Activated CD8-positive, alpha-beta memory T cell treated with anti-CD3 and anti-CD28 coated beads, Interleukin-2, amount 50 U/mL, for 1 hour (primary cell): ENCODE data around the gene NIPA2.

Source experiments
- DNase-seq: peaks from one replicate; pipeline ENCODE4 v3.0.0-alpha.2; 2020; ENCODE audit errors: extremely low read depth

The NIPA2 gene

GRCh38 chr15:22877607-22878006, 39.1 kb downstream of the NIPA2 start:
- DNase-seq = no peak

DNA sequence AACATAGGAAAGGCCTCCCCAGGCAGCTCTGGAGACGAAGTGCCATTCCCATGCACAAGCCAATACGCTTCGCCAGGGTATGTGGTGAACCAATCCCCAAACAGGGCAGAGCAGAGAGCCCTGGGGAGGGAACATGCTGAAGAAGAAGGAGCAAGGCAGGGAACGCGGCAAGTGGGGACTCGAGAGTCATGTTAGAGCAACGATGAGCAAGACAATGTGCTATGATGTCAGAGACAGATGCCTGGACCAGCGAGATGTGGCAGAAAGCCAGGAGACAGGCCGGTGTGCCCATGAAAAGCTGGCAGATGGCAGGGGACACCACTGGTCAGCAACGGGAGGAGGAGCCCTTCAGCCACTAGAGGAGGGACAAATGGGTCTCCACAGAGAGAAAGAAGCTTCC, 39.6 kb downstream of the NIPA2 start:
- DNase-seq = no peak

GRCh38 chr15:22880068-22880980, 41.9 kb downstream of the NIPA2 start:
- no peak for DNase-seq

DNA sequence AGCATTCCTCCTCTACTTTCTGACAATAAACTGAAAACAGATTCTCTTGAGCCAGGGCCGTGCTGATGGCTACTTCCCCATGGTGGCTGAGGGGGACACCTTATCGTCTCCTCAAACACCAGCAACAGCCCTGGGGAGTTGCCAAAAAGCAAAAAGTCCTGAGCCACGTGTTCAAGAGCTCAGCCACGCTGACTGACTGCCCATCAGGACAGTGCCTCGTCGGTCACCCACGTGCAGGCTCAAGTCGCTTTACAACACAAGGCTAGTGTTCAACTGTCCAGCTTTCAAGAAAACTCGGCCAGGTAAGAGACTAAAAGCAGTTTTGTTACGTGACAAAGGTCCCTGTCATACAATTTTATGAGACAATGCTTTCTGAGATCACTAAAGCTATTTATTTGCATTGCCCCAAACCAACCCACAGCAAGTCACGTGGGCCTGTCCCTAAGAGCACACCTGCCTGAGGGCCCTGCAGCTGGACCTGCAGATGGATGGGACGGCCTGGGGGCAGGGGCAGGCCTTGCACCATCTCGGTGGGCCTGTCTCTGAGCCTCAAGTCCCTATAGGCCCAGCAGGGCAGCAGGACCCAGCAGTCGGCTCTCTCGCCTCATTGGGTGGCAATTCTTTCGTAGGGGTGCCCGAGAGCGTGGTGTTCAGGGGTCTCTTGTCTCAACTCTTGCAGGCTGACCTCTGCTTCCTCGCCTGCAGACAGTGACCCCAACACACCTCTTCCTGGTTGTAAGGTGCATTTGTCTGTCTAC, 42.7 kb downstream of the NIPA2 start:
- no peak for DNase-seq

DNA sequence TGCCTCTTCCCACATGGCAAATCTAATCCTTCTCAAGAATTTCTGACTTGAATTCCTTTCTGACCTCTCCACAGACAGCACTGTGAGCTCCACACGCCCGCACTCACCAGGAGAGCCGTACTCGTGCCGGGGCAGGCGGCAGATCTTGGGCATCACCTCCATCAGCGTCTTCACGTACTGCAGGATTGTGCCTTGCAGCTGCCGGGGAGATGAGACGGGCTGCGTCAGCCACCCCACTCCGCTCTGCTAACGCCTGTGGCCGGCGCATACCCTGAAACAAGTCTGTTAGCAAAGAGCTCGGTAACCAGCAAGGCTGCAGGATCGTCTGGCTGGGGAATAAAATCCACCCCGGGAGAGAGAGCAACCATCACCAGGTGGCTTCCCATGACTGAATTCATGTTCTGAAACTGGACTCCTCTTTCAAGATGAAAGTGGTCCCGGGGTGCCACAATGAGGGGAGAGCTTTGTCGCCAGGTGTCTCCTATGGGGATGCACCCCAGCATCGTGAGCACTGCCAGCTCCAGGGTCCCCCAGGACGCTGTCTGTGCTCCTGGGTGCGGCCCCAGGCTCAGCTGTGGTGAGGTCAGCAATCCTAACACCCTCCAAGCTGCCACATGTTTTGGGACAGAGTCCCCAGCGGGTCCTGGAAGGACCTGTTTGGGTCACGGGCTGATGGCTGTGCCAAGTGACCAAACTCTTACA, 43.4 kb downstream of the NIPA2 start:
- no peak for DNase-seq

- no peak for DNase-seq
These were observed 44.7 kb downstream of the NIPA2 start for GRCh38 chr15:22883196-22883595.

DNA sequence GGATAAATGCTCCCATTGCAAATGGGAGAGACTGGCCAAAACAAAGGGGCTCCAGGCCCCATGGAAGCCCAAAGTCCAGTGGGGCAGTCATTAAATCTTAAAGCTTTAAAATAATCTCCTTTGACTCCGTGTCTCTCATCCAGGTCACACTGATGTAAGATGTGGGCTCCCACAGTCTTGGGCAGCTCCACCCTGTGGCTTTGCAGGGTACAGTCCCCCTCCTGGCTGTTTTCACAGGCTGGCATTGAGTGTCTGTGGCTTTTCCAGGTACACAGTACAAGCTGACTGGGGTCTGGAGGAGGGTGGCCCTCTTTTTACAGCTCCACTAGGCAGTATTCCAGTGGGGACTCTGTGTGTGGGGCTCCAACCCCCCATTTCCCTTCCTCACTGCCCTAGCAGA, 45.9 kb downstream of the NIPA2 start:
- no peak for DNase-seq

DNA sequence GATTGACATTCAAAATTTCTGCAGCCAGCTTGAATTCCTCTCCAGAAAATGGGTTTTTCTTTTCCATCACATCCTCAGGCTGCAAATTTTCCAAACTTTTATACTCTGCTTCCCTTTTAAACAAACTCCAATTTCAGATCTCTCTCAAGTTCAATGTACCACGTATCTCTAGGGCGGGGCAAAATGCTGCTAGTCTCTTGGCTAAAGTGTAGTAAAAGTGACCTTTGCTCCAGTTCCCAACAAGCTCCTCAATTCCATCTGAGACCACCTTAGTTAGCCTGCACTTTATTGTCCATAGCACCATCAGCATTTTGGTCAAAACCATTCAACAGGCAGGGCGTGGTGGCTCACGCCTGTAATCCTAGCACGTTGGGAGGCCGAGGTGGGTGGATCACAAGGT, 46.7 kb downstream of the NIPA2 start:
- no peak for DNase-seq

GRCh38 chr15:22887157-22887951, 48.9 kb downstream of the NIPA2 start:
- DNase-seq = no peak

- no peak for DNase-seq
These were observed 49.8 kb downstream of the NIPA2 start for GRCh38 chr15:22888120-22888859.

DNA sequence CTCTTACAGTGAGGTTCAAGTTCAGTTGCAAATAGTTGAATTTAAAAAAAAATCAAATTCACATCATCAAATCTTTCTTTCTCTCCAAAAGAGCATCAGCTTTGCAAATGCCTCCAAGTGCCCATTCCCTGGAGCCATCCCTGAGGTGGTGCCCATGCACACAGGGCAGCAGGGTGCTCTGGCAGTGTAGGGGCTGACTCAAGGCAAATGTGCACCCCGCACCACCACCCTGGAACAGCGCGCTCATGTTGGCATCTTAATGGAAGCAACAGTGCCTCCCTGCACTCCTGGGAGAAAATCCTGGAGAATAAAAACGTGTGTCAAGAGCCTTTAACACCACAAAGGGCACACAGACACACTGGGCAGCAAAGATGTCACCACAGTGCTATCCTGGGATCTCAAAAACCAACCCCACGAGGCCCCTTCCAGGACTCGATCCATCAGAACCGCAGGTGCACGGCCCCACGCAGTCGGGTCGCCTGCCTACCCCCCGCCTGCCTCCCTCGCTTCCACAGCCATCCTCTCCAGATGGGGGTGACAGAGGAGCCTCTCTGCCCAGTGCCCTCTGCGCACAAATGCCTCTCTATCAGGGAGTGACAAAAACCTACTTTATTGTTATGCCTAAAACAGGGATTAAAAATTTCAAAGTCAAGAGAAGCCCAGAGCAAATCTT, 50.8 kb downstream of the NIPA2 start:
- DNase-seq = no peak

DNA sequence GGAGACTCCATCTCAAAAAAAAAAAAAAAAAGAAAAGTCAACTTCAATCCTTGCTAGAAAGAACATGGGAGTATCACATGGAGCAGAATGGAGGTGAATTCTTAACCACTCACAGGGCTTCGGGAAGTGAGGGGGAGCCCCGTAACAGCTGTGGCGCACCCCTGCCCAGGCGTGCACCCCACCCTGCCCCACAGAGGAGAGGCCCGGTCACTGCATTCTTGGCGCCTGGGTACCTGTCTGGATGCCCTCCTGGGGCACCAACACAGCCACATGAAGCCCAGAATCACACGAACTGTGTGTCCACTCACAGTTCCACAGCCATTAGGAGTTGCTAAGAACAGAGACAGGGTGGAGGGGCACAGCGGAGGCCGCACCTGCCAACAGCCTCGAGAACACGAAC, 51.8 kb downstream of the NIPA2 start:
- no peak for DNase-seq

DNA sequence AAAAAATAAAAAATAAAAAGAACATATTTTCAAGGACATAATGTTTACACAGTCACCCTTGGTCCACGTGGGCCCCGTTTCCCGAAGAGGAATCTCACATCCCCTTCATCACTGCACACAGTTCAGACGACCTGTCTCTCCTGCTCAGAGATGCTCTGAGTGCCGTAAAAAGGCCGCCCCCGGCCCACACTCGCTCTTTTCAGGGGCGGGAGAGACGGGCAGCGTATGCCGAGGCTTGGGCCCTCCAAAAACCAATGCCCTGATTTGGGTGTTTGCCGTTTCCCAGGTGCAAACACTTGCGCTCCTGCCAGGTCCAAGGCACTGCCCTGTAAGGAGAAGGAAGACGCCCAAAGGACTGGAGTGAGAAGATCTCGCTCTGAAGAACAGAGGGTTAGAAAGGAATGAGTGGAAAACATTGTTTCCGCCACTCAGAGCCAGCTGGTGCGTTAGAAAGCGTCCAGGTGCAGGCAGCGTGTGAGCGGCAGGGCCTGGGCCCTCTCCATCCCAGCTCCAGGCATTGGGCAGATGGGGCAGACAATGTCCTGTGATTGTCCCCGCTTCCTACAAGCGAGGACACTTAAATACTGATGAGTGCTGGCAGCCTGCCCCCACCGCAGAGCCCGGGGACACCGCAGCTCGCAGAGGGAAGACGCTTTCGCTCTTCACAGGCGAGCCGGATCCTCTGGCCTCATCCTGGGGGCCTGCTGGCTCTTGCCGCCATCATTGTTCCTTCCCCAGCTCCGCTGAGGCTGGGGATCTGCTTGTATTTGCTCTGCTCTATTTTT, 53.2 kb downstream of the NIPA2 start:
- DNase-seq = no peak

DNA sequence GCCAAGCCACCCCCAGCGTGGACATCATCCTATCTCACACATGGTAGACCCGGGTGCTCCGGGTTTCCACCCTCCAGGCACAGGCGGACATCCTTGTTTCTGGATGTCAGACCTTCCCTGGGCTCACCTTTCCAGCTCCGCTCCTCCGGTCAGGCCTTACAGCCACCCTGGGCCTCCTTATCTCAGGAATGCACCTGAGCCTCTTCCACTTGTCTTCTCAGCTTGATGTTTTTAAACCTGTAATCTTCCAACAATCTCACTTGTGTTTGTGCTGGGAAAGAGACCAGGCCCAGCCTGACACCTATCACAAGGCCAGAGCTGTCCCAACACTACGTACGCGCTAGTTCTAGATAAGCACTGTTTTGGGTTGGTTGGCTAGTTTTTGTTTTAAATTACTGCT, 53.9 kb downstream of the NIPA2 start:
- no peak for DNase-seq

DNA sequence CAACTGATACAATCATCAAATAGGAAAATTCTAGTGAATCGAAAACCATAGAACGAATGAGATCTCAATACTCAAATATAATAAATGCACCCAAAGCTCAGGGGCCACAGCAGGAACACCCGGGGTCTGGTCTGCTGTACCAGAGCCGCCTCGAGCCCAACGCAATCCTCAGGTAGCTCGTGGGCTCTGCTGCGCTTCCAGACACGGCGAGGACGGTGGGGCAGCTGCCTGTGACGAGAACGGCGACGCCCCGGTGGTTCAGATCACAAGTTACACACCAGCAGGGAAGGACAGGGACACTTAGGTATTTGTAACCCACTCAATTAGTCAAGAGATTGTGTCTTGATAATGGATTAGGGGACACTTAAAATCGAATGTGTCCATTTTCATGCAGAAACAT, 54.6 kb downstream of the NIPA2 start:
- DNase-seq = no peak

GRCh38 chr15:22893881-22894280, 55.4 kb downstream of the NIPA2 start:
- DNase-seq = no peak

GRCh38 chr15:22895465-22896190, 57.2 kb downstream of the NIPA2 start:
- no peak for DNase-seq

DNA sequence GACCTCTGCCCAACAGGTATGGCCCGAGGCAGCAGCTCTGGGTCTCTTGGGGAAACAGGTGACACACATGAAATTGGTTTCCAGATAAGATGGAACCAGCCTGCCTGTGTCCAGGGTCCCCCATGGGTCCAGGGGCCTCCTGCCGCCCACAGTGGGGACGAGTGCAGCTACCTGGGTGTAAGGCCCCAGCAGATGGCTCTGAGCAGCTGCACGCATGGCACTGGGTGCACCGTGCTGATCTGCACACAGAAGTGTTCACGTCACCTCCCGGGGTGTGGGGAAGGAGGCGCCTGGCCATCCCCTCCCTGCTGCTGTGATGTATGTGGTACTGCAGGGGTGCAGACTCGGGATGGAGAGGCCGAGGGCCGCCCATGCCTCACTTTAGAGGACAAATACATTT, 63.6 kb downstream of the NIPA2 start:
- DNase-seq = no peak

DNA sequence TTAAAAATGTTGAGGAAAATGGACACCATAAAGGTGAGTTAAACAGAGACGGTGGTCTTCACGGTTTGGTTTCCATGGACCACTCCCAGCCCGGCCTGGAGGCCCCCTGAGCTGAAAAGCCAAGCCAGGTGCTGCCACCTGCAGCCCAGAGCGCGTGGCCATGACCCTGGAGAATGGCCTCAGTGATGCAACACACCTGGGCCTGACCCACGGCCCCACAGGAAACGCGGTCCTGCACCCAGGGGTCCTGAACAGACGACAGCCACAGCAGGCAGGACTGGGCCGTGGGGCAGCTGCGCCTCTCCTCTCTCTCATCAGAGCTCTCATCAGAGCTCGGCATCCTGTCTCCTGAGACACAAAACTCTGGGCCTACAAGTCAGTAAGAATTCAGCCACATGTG, 64.1 kb downstream of the NIPA2 start:
- no peak for DNase-seq
